T-helper 1 cell treated with Interleukin-12 subunit alpha and Interleukin-12 subunit beta and Interleukin-4 antibody, amounts not matched to agents 30 ng/mL and 1 ng/mL, for 36 hours (primary cell): ENCODE data around the gene CCDC6. TPM values are rescaled to one million over a fixed set of nuclear protein-coding genes. Genes with fewer than 3 reads are reported as not detected.
"Not testable (repeated sequence)": the region's sequence is repeated elsewhere in the genome, so short reads cannot be mapped to it uniquely, and the experiment has no call there.

Experiments
- intact Hi-C: fragments of 100-400 bp; cut with micrococcal nuclease; formaldehyde crosslinking; loops from one replicate; pipeline ENCODE4 v1.15.1; 2024
- total RNA-seq: library from RNA; stranded (reverse); gene quantifications from 2 replicates; pipeline ENCODE4 v1.2.3, GENCODE V29; 2022

The CCDC6 gene
- total RNA-seq, 1 donor from 2014 or later, result 58.0 TPM

DNA sequence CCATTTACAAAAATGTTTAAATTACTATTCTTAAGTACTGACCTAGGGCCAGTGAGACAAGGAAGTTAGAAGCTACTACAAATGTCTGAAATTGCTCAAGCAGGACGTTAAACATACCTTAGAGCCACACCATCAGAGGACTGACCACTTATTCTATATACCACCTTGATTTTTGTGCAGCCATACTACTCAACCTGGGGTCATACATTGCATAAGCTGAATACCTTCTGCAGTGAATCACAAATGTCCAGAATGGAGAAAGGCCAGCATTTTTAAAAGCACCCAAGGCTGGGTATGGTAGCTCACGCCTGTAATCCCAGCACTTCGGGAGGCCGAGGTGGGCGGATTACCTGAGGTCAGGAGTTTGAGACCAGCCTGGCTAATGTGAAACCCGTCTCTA is 131.9 kb downstream of the CCDC6 start:
- intact Hi-C loops, result no loop called here

DNA sequence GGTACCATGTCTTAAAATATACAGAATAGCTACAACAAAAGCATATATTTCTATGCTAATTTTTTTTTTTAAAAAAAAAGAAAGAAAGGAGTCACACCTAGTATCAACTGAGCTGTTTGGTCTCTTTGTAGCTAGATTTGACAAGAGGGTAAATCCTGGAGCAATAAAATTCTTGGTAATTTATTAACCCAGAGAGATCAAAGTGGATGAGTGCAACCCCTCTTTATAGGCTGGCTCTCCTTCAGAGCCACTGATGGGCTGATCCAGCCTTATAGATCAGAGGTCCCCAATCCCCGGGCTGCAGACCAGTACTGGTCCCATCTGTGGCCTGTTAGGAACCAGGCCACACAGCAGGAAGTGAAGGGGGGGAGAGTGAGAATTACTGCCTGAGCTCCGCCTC is 133.3 kb downstream of the CCDC6 start:
- intact Hi-C loops, result no loop called here

GRCh38 chr10:59771162-59771807 is 135.1 kb downstream of the CCDC6 start:
- intact Hi-C loops, result no loop called here

GRCh38 chr10:59770689-59771088 is 135.7 kb downstream of the CCDC6 start:
- intact Hi-C loops, result no loop called here

DNA sequence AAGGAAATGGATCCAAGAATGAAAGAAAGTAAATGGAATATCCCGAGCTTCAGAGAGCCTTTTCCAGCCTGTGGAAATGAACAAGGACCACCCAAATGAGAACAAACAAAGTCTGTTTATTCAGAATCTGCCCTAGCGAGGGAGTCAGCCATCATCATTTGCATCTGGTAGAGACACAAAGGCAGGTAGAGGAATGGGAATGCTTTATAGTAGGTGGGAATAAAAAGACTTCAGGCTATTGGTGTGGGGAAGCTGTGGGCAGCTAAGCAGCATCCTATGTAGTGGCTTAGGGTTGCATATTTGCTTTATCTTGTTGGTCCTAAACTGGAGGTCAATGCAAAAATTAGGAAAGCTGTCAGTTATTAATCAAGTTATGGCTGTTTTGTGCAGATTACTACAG is 143.9 kb downstream of the CCDC6 start:
- intact Hi-C loops, result no loop called here

DNA sequence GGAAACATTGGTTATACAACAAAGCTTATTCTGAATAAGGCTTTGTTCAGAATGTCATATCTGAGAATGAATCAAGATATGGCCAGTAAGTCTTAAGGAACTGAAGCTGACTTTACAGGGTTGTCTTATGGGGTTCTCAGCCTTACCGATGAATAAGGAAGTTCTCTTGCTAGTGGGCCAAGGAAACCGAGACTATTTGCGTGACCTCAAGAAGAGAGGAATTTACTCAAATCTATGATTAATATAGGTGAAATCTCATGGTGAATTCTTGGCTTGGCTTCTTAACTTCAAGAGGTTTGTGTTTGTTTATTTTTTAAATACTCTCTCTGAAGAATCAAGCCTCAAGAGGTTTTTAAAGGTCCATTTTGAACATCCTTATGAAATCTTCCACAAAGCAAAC is 148.4 kb downstream of the CCDC6 start:
- intact Hi-C loops, result no loop called here

DNA sequence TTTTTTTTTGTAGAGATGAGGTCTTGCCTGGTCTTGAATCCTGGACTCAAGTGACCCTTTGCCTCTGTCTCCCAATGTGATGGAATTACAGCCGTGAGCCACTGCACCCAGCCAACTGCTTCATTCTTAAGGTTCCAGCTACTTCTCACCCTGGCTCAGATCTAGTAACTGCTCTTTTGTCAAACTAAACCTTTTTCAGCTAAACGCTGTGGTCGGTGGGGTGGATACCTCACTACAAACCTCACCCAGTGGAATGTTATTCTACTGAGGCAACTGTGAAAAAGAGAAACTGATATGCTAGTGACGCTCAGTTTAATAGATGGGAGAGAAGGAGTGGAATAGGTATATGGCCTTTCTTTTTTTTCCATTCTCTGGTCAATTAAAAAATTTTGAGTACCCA is 151.4 kb downstream of the CCDC6 start:
- intact Hi-C loops, result no loop called here

GRCh38 chr10:59753267-59753666 is 153.1 kb downstream of the CCDC6 start, which contains the start of gene MRLN:
TSS of gene MRLN (minus strand) at chr10:59753455.
- intact Hi-C loops, result no loop called here

- intact Hi-C loops, result no loop called here
These were observed 153.9 kb downstream of the CCDC6 start for GRCh38 chr10:59752278-59752940.

DNA sequence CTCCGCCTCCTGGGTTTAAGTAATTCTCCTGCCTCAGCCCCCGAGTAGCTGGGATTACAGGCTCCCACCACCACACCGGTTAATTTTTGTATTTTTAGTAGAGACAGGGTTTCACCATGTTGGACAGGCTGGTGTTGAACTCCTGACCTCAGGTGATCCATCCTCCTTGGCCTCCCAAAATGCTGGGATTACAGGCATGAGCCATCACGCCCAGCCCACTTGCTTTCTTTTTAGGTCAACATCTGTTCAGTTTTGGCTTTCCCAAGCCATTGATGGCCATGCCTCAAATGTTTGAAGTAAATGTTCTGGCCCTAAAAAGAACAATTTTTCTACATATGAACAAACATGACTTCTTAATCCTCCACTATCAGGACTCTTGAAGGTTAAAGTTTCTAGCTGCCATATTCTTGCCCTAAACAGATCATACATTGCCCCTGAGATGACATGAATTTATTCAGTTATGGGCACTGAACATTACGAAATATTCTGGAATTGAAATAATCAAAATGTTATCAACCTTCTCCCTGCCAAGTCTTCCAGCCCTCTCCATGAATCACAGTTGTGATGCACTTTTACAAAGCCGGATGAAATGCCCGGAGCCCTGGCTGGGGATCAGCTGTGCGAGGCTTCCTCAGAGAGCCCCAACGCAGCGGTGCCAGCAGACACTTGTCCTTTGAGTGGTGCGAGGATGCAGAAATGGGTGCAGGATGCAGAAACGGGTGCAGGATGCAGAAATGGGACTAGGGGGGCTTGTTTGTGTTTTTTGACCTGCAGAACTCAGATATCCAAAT is 156.0 kb downstream of the CCDC6 start:
- intact Hi-C loops, result no loop called here

DNA sequence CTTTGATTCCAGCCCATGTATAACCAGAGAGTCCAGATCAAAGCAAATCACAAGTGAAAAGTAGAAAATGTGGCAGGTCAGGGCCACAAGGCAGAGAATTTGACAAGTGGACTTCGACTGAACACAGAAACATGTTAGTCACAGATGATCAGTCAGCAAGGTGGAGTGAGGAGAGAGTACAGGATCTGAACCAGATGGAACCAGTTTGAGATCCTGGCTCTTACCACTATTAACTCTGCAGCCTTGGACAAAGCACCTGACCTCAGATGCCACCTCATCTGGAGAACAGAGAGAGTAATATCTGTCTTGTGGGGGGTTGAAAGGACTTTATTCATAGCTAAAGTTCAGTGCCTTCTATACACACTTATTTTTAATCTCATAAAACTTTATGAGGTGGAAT is 157.5 kb downstream of the CCDC6 start:
- intact Hi-C loops, result no loop called here

DNA sequence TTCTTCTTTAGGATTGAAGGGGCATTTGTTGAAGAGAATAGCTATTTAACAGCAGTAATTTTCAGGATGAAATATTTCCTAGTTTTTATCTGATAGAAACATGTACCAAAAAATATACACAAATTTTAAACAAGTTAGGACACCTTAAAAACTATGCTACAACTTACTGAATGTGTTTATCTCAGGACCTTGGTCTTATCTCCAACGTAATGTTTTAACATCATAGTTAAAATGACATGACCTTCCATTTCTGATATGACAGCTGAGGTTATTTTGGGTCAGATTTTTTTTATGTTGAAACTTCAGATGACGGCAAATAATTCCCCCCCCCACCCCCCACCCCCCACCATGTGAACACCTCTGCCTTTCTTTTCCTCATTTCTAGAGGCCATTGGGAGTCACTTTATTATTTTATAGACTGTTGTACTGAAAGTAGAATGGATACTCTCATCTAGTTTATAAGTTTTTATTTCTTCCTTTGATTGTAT is 161.1 kb downstream of the CCDC6 start:
- intact Hi-C loops, result no loop called here

DNA sequence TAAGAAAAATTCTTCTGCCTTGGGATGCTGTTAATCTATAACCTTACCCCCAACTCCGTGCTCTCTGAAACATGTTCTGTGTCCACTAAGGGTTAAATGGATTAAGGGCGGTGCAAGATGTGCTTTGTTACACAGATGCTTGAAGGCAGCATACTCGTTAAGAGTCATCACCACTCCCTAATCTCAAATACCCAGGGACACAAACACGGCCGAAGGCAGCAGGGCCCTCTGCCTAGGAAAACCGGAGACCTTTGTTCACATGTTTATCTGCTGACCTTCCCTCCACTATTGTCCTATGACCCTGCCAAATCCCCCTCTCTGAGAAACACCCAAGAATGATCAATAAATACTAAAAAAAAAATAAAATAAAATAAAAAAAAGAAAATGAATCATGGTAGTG is 161.6 kb downstream of the CCDC6 start:
- intact Hi-C loops, result not testable (repeated sequence)

DNA sequence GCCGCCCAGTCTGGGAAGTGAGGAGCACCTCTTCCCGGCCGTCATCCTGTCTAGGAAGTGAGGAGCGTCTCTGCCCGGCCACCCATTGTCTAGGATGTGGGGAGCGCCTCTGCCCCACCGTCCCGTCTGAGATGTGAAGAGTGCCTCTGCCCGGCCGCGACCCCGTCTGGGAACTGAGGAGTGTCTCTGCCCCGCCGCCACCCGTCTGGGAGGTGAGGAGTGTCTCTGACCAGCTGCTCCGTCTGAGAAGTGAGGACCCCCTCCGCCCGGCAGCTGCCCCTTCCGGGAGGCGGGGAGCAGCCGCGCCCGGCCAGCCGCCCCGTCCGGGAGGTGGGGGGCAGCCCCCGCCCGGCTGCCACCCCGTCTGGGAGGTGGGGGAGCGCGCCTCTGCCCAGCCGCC is 162.2 kb downstream of the CCDC6 start:
- intact Hi-C loops, result not testable (repeated sequence)

DNA sequence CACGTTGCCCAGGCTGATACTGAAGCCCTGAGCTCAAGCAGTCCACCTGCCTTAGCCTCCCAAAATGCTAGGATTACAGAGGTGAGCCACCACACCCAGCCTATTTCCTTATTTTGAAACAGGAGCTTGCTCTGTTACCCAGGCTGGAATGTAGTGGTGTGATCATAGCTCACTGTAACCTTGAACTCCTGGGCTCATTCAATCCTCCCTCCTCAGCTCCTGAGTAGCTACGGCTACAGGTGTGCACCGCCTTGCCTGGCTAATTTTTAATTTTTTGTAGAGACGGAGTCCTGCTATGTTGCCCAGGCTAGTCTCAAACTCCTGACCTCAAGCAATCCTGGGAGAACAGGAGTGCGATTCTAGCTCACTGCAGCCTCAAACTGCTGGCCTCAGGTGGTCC is 164.8 kb downstream of the CCDC6 start:
- intact Hi-C loops, result no loop called here

DNA sequence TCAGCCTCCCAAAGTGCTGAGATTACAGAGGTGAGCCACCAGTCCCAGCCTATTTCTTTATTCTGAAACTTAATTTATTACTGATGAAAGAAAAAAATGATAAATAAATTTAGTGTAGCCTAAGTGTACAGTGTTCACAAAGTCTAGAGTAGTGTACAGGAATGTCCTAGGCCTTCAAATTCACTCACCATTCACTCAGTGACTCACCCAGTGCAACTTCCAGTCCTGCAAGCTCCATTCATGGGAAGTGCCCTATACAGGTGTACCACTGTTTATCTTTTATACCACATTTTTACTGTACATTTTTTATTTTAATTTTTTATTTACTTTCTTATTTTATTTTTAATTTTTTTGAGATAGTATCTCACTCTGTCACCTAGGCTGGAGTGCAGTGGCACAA is 165.3 kb downstream of the CCDC6 start:
- intact Hi-C loops, result no loop called here

Other genes starting within 250 kb of the CCDC6 start
- 2.4 and 2.9 TPM in 2 replicates for gene SLC16A9, start 196.7 kb downstream of the CCDC6 start, total RNA-seq
- gene MRLN, start 153.1 kb downstream of the CCDC6 start, total RNA-seq, result not detected in 2 replicates